IPS DF 6.9 (cell line): Measurements from ENCODE around the gene PUM2.

ENCODE experiments used
- DNase-seq: peaks from one replicate; pipeline ENCODE4 v3.0.0-alpha.2; 2013; ENCODE audit warnings: low read depth, low spot score
- H3K27ac ChIP-seq: one replicate; pipeline ENCODE4 v1.5.1; 2013; ENCODE audit warnings: low read length, control low read depth
- H3K27me3 ChIP-seq: 2 replicates; pipeline ENCODE4 v1.6.1; 2013; ENCODE audit warnings: mild to moderate bottlenecking, low read length; ENCODE audit not compliant: control insufficient read depth, insufficient read depth
- H3K36me3 ChIP-seq: 2 replicates; pipeline ENCODE4 v1.6.1; 2013; ENCODE audit warnings: low read length; ENCODE audit not compliant: control insufficient read depth, insufficient read depth
- H3K4me1 ChIP-seq: 2 replicates; pipeline ENCODE4 v1.6.1; 2013; ENCODE audit warnings: low read length; ENCODE audit not compliant: control insufficient read depth, insufficient read depth
- H3K4me3 ChIP-seq: 2 replicates; pipeline ENCODE4 v1.5.1; 2013; ENCODE audit warnings: mild to moderate bottlenecking, low read length
- H3K9me3 ChIP-seq: 2 replicates; pipeline ENCODE4 v1.6.1; 2013; ENCODE audit warnings: low read length, inconsistent platforms; ENCODE audit not compliant: control insufficient read depth, insufficient read depth
- WGBS: extraction: QIAGEN DNeasy Blood & Tissue Kit; methylation state at CpG from one replicate; pipeline ENCODE4 v1.1.7; 2013; ENCODE audit warnings: mixed read lengths, missing lambda C conversion rate; ENCODE audit not compliant: insufficient read length, insufficient coverage; 5-methylcytosine and 5-hydroxymethylcytosine counted together

Gene PUM2

GRCh38 chr2:20224716-20225293 is 125.8 kb downstream of the PUM2 start, which contains the start of gene SDC1:
Gene SDC1, minus strand, starts transcription at chr2:20225130. Its CDS starts 263 bp downstream, at chr2:20224867.
- Histone ChIP-seq H3K36me3 (no peaks in the 10 kb centered on the region), H3K27me3 (no peaks in the 10 kb centered on the region), H3K4me3 (peak within 1 kb of the TSS; percentile 68), H3K4me1 (peaks cover 7% of the 10 kb centered on the region; the same call in 1 of the 2 replicates), H3K27ac (no peak within 1 kb of the TSS), H3K9me3 (no peaks in the 10 kb centered on the region)
- no CpG with 5 or more reads among the region's 65 CpGs for WGBS
- DNase-seq = no peak

DNA sequence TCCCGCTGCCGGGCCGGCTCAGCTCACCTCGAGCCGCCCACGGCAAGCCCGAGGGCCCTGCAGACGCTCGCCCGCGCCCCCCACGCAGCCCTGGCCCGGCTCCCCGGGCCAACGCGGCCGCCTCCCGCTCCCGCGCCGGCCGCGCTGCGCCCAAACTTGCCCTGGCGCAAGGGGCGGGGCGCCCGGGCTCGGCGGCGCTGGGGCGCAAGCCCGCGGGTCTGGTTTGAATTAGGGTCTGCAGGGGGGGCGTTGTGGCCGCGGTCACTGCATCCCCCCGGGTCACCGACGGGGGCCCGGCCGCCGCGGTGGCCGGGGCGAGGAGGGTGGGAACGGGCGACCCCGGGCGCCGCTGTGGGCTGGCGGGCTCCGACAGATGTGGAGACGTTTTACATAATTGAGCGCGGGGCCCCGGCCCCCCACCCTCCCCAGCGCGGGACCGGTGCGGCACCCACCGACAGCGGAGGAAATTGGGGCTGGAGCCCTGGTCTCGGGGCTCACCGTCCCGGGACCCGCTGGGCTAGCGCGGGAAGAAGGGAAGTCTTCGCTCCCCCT is 126.4 kb downstream of the PUM2 start:
- H3K4me3 ChIP-seq = peak overlapping the region; percentile 68
- H3K27me3 ChIP-seq = no peaks in the 10 kb centered on the region
- H3K27ac ChIP-seq = no peak overlapping the region
- H3K4me1 ChIP-seq = peaks cover 7% of the 10 kb centered on the region; the same call in 1 of the 2 replicates
- H3K36me3 ChIP-seq = no peaks in the 10 kb centered on the region
- no peaks in the 10 kb centered on the region for H3K9me3 ChIP-seq
- no peak for DNase-seq
- no CpG with 5 or more reads among the region's 70 CpGs for WGBS

- H3K27ac ChIP-seq = no peak overlapping the region
- no peaks in the 10 kb centered on the region for H3K36me3 ChIP-seq
- no peak for DNase-seq
- WGBS = no CpG with 5 or more reads among the region's 66 CpGs
- peaks cover 7% of the 10 kb centered on the region; the same call in 1 of the 2 replicates for H3K4me1 ChIP-seq
- H3K27me3 ChIP-seq = no peaks in the 10 kb centered on the region
- H3K9me3 ChIP-seq = no peaks in the 10 kb centered on the region
- peak overlapping the region; percentile 68 for H3K4me3 ChIP-seq
Measured at GRCh38 chr2:20223407-20224163, 127.1 kb downstream of the PUM2 start.

GRCh38 chr2:20222769-20223406 is 127.8 kb downstream of the PUM2 start:
- Histone ChIP-seq H3K4me3 (peak overlapping the region; percentile 68; the same call in 1 of the 2 replicates), H3K9me3 (no peaks in the 10 kb centered on the region), H3K4me1 (peaks cover 7% of the 10 kb centered on the region; the same call in 1 of the 2 replicates), H3K36me3 (no peaks in the 10 kb centered on the region), H3K27me3 (no peaks in the 10 kb centered on the region), H3K27ac (no peak overlapping the region)
- no peak for DNase-seq
- no CpG with 5 or more reads among the region's 21 CpGs for WGBS

GRCh38 chr2:20222014-20222768 is 128.5 kb downstream of the PUM2 start:
- no peak overlapping the region for H3K4me3 ChIP-seq
- DNase-seq = no peak
- H3K27me3 ChIP-seq = no peaks in the 10 kb centered on the region
- peaks cover 7% of the 10 kb centered on the region for H3K4me1 ChIP-seq
- H3K9me3 ChIP-seq = no peaks in the 10 kb centered on the region
- WGBS = no CpG with 5 or more reads among the region's 1 CpG
- H3K36me3 ChIP-seq = no peaks in the 10 kb centered on the region
- H3K27ac ChIP-seq = no peak overlapping the region

GRCh38 chr2:20221555-20221973 is 129.1 kb downstream of the PUM2 start:
- Histone ChIP-seq H3K9me3 (no peaks in the 10 kb centered on the region), H3K4me1 (peaks cover 7% of the 10 kb centered on the region), H3K27ac (no peak overlapping the region), H3K36me3 (no peaks in the 10 kb centered on the region), H3K4me3 (no peak overlapping the region), H3K27me3 (no peaks in the 10 kb centered on the region)
- no peak for DNase-seq
- WGBS = no CpG with 5 or more reads among the region's 3 CpGs

- WGBS = no CpG with 5 or more reads among the region's 3 CpGs
- Histone ChIP-seq H3K4me3 (no peak overlapping the region), H3K27ac (no peak overlapping the region), H3K36me3 (no peaks in the 10 kb centered on the region), H3K27me3 (no peaks in the 10 kb centered on the region), H3K9me3 (no peaks in the 10 kb centered on the region), H3K4me1 (peaks cover 4% of the 10 kb centered on the region)
- no peak for DNase-seq
Measured at GRCh38 chr2:20220806-20221554, 129.7 kb downstream of the PUM2 start.

- no peak for DNase-seq
- H3K4me3 ChIP-seq = no peak overlapping the region
- H3K27ac ChIP-seq = no peak overlapping the region
- H3K36me3 ChIP-seq = no peaks in the 10 kb centered on the region
- no CpG with 5 or more reads among the region's 13 CpGs for WGBS
- H3K27me3 ChIP-seq = no peaks in the 10 kb centered on the region
- peaks cover 4% of the 10 kb centered on the region for H3K4me1 ChIP-seq
- H3K9me3 ChIP-seq = no peaks in the 10 kb centered on the region
Measured at GRCh38 chr2:20219763-20220380, 130.8 kb downstream of the PUM2 start.
